H1 (cell line): ENCODE results near the gene TSHZ2. TPM values are rescaled to one million over a fixed set of nuclear protein-coding genes. Genes with fewer than 3 reads are reported as not detected.

ENCODE experiments used
- CTCF ChIA-PET: fragments of 300-600 bp; sonication (Branson Sonifier 250); formaldehyde crosslinking; loops from one replicate; lab custom pipeline; 2021; ENCODE audit not compliant: partially characterized antibody; lab: Charles Lee
- POLR2A ChIA-PET: fragments of 300-600 bp; sonication (Branson Sonifier 250); formaldehyde crosslinking; loops from one replicate; lab custom pipeline; 2021; ENCODE audit warnings: inconsistent platforms; ENCODE audit not compliant: partially characterized antibody; lab: Charles Lee
- DNase-seq, 2 experiments: peaks; one replicate each; pipeline versions ENCODE4 v3.0.0 to v3.0.0-alpha.2; 2010 to 2022; ENCODE audit warnings: low spot score in 2 of 2, low read depth in 1 of 2, mixed read lengths in 1 of 2
- FAIRE-seq: peaks from 2 replicates; lab custom pipeline; 2011; peaks lifted over from hg19 to GRCh38; lab: Jason Lieb, UNC
- H2AFZ ChIP-seq: 2 replicates; pipeline ENCODE4 v1.8.1; 2012; ENCODE audit warnings: low read length, inconsistent platforms
- H2AK5ac ChIP-seq: 2 replicates; pipeline ENCODE4 v1.6.1; 2013; ENCODE audit warnings: low read depth, low read length
- H2BK120ac ChIP-seq: replicated peaks from 2 replicates; pipeline ENCODE3; 2013; ENCODE audit warnings: low read depth, low read length, inconsistent platforms
- H2BK12ac ChIP-seq: 2 replicates; pipeline ENCODE4 v1.6.1; 2013; ENCODE audit warnings: low read depth, low read length
- H2BK15ac ChIP-seq: 2 replicates; pipeline ENCODE4 v1.6.1; 2013; ENCODE audit warnings: low read length
- H2BK20ac ChIP-seq: 2 replicates; pipeline ENCODE4 v1.6.1; 2013; ENCODE audit warnings: low read length
- H2BK5ac ChIP-seq: 2 replicates; pipeline ENCODE4 v1.6.1; 2013; ENCODE audit warnings: low read depth, low read length
- H3K14ac ChIP-seq: 2 replicates; pipeline ENCODE4 v1.6.1; 2013; ENCODE audit warnings: inconsistent platforms; ENCODE audit not compliant: insufficient read length
- H3K18ac ChIP-seq: 2 replicates; pipeline ENCODE4 v1.6.1; 2013; ENCODE audit warnings: low read length; ENCODE audit errors: extremely low read depth
- H3K23ac ChIP-seq: 2 replicates; pipeline ENCODE4 v1.6.1; 2013; ENCODE audit warnings: inconsistent platforms; ENCODE audit not compliant: insufficient read length
- H3K23me2 ChIP-seq: 2 replicates; pipeline ENCODE4 v1.6.1; 2013; ENCODE audit warnings: low read depth, low read length
- H3K27ac ChIP-seq: 2 replicates; pipeline ENCODE4 v1.6.1; 2011; ENCODE audit warnings: low read depth, low read length, inconsistent platforms
- H3K27me3 ChIP-seq, 4 experiments: replicated peaks in 1 of 4; 1 replicate in 1 of 4; 2 replicates in 3 of 4; pipeline versions ENCODE4 v1.6.1 to v1.8.1; 2011 to 2013; ENCODE audit warnings: low read length in 3 of 4, mild to moderate bottlenecking in 3 of 4, inconsistent platforms in 2 of 4, mixed read lengths in 2 of 4, moderate library complexity in 1 of 4; ENCODE audit not compliant: control insufficient read depth in 3 of 4, insufficient read depth in 3 of 4; ENCODE audit errors: extremely low read depth in 1 of 4
- H3K36me3 ChIP-seq, 4 experiments: 2 replicates each; pipeline versions ENCODE4 v1.6.1 to v1.8.1; 2011 to 2013; ENCODE audit warnings: mild to moderate bottlenecking in 4 of 4, low read length in 3 of 4, moderate library complexity in 2 of 4, control low read depth in 1 of 4, inconsistent platforms in 1 of 4; ENCODE audit not compliant: insufficient read depth in 4 of 4, control insufficient read depth in 2 of 4
- H3K4ac ChIP-seq: replicated peaks from 2 replicates; pipeline ENCODE3; 2013; ENCODE audit warnings: low read length, low read depth, mixed read lengths, inconsistent platforms; ENCODE audit not compliant: insufficient read length
- H3K4me1 ChIP-seq, 4 experiments: replicated peaks in 1 of 4; 1 replicate in 1 of 4; 2 replicates in 3 of 4; pipeline versions ENCODE4 v1.6.1 to v1.8.1; 2011 to 2013; ENCODE audit warnings: low read length in 3 of 4, inconsistent platforms in 2 of 4, mixed read lengths in 1 of 4; ENCODE audit not compliant: insufficient read depth in 4 of 4, control insufficient read depth in 3 of 4
- H3K4me2 ChIP-seq, 2 experiments: 2 replicates each; pipeline versions ENCODE4 v1.6.1 to v1.8.1; 2011 to 2013; ENCODE audit warnings: low read depth in 2 of 2, low read length in 2 of 2, control low read depth in 1 of 2, inconsistent platforms in 1 of 2, mild to moderate bottlenecking in 1 of 2; ENCODE audit not compliant: insufficient read depth in 1 of 2
- H3K4me3 ChIP-seq, 4 experiments: fragments of 200-600, 300-600 bp in 1 of 4; sonication (generic), shearing (Covaris generic), sonication (Bioruptor Twin) in 1 of 4; 2 replicates each; pipeline versions ENCODE4 v1.5.1 to v1.8.1; 2011 to 2016; ENCODE audit warnings: low read length in 4 of 4, low read depth in 3 of 4, control low read depth in 2 of 4, inconsistent platforms in 2 of 4, mild to moderate bottlenecking in 2 of 4, mixed read lengths in 1 of 4, moderate library complexity in 1 of 4; ENCODE audit not compliant: insufficient read depth in 2 of 4; ENCODE audit errors: extremely low read depth in 1 of 4
- H3K56ac ChIP-seq: replicated peaks from 2 replicates; pipeline ENCODE3; 2013; ENCODE audit warnings: low read depth, mild to moderate bottlenecking, mixed read lengths, low read length, inconsistent platforms; ENCODE audit not compliant: insufficient read length
- H3K79me1 ChIP-seq: 2 replicates; pipeline ENCODE4 v1.6.1; 2013; ENCODE audit warnings: low read depth, low read length, control low read depth
- H3K79me2 ChIP-seq, 2 experiments: 2 replicates each; pipeline versions ENCODE4 v1.6.1 to v1.8.1; 2012 to 2013; ENCODE audit warnings: low read length in 2 of 2, mild to moderate bottlenecking in 2 of 2, inconsistent platforms in 1 of 2; ENCODE audit not compliant: insufficient read depth in 2 of 2, control insufficient read depth in 1 of 2
- H3K9ac ChIP-seq, 4 experiments: replicated peaks in 1 of 4; 1 replicate in 1 of 4; 2 replicates in 3 of 4; pipeline versions ENCODE4 v1.6.1 to v1.8.1; 2011 to 2013; ENCODE audit warnings: low read depth in 3 of 4, low read length in 3 of 4, control low read depth in 2 of 4, mild to moderate bottlenecking in 2 of 4, moderate library complexity in 2 of 4, inconsistent platforms in 1 of 4; ENCODE audit errors: extremely low read depth in 1 of 4
- H3K9me3 ChIP-seq, 2 experiments: 2 replicates each; pipeline versions ENCODE4 v1.6.1 to v1.8.1; 2012 to 2013; ENCODE audit warnings: mild to moderate bottlenecking in 2 of 2, moderate library complexity in 2 of 2, control low read depth in 1 of 2, inconsistent platforms in 1 of 2, low read depth in 1 of 2, low read length in 1 of 2, mixed read lengths in 1 of 2; ENCODE audit not compliant: insufficient read depth in 2 of 2
- H4K20me1 ChIP-seq, 2 experiments: replicated peaks in 1 of 2; 2 replicates each; pipeline versions ENCODE3 to v1.8.1; 2011 to 2013; ENCODE audit warnings: inconsistent platforms in 2 of 2, low read length in 2 of 2, mild to moderate bottlenecking in 1 of 2; ENCODE audit not compliant: insufficient read depth in 2 of 2, control insufficient read depth in 1 of 2
- H4K5ac ChIP-seq: 2 replicates; pipeline ENCODE4 v1.6.1; 2013; ENCODE audit warnings: low read length, low read depth, mixed read lengths, inconsistent platforms; ENCODE audit not compliant: insufficient read length
- H4K8ac ChIP-seq: 2 replicates; pipeline ENCODE4 v1.8.0; 2013; ENCODE audit warnings: mild to moderate bottlenecking, moderate library complexity, low read length, inconsistent platforms; ENCODE audit not compliant: insufficient read depth; ENCODE audit errors: extremely low read depth
- H4K91ac ChIP-seq: replicated peaks from 2 replicates; pipeline ENCODE3; 2013; ENCODE audit warnings: low read length, mixed read lengths, inconsistent platforms; ENCODE audit not compliant: insufficient read length
- EP300 ChIP-seq, 2 experiments: IDR thresholded peaks; 1 replicate in 1 of 2; 2 replicates in 1 of 2; pipeline ENCODE4 v1.6.1; 2011 to 2012; ENCODE audit warnings: low read depth in 2 of 2, low read length in 2 of 2, mild to moderate bottlenecking in 2 of 2, borderline replicate concordance in 1 of 2, inconsistent platforms in 1 of 2, moderate library complexity in 1 of 2
- JUN ChIP-seq: IDR thresholded peaks from 2 replicates; pipeline ENCODE4 v1.6.1; 2011; ENCODE audit warnings: low read depth, mild to moderate bottlenecking, improper control_type of control experiment, low read length
- PHF8 ChIP-seq: fragments of 200-600 bp; sonication (generic); conservative IDR thresholded peaks from 2 replicates; pipeline ENCODE4 v1.7.1; 2012; ENCODE audit warnings: low read depth, mild to moderate bottlenecking, inconsistent platforms, low read length, moderate library complexity
- RFX5 ChIP-seq: IDR thresholded peaks from 2 replicates; pipeline ENCODE4 v1.6.1; 2011; ENCODE audit warnings: low read depth, low read length, improper control_type of control experiment, borderline replicate concordance
- SP1 ChIP-seq: IDR thresholded peaks from 2 replicates; pipeline ENCODE4 v1.6.1; 2011; ENCODE audit warnings: low read depth, low read length
- SP2 ChIP-seq: IDR thresholded peaks from 2 replicates; pipeline ENCODE4 v1.6.1; 2012; ENCODE audit warnings: mild to moderate bottlenecking, low read length, inconsistent platforms
- TCF12 ChIP-seq: IDR thresholded peaks from 2 replicates; pipeline ENCODE4 v1.6.1; 2011; ENCODE audit warnings: low read depth, mild to moderate bottlenecking, low read length
- WGBS, 2 experiments: shearing (Covaris generic) in 1 of 2; methylation state at CpG; one replicate each; pipeline versions ENCODE4 v1.1.6 to v1.1.7; 2013 to 2015; ENCODE audit warnings: low lambda C conversion rate in 2 of 2, mixed read lengths in 2 of 2, inconsistent platforms in 1 of 2, low coverage in 1 of 2, missing lambda C conversion rate in 1 of 2; ENCODE audit not compliant: insufficient replicate concordance in 2 of 2, insufficient coverage in 1 of 2, insufficient read length in 1 of 2; ENCODE audit errors: extremely low coverage in 1 of 2, missing lambda C conversion rate in 1 of 2; 5-methylcytosine and 5-hydroxymethylcytosine counted together
- polyA plus RNA-seq, 7 experiments: library from polyadenylated mRNA; depleted of rRNA in 3 of 7; stranded (reverse) in 5 of 7; unstranded in 2 of 7; fragments of >200 nt in 5 of 7; fragments of 200-250 nt in 2 of 7; gene quantifications; 1 replicate in 5 of 7; 2 replicates in 1 of 7; 4 replicates in 1 of 7; pipeline versions ENCODE4 v1.2.1 to v1.2.3, GENCODE V29; 2011 to 2013; ENCODE audit warnings: missing spikeins in 2 of 7, mixed read lengths in 2 of 7
- total RNA-seq: library from RNA; stranded (reverse); fragmentation: NEBNext Ultra II Directional; extraction: Animal tissue kit (Norgen Biotek cat#: 25700); gene quantifications from 2 replicates; pipeline ENCODE4 v1.2.1, GENCODE V29; 2021
- TF ChIP-seq, protein P1 (sequence below): IDR thresholded peaks from 2 replicates; pipeline ENCODE4 v1.6.1; 2012; ENCODE audit warnings: inconsistent platforms

The TSHZ2 gene
- total and polyA plus RNA-seq, 2 of the 8 experiments (the other 6 are each of a cell fraction or from before 2014, with no cell fraction given), result 0.14 to 0.30 TPM

DNA sequence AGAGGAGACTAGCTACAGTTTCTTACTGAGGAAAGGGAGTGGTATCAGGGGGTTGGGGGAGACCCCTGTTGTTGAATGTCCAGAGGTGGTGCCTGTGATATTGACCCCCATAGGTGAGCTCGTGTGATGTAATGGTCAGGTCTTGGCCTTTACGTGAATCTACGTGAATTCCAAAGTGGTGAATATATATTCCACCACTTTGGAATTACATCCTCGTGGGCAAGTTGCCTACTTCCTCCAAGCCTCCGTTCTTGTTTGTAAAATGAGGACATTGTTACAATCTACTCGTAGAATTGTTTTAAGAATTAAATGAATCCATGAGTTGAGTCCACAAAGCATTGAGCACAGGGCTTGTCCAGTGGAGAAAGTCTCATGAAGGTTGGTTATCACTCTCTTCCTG lies 47.3 kb downstream of the TSHZ2 start:
- Histone ChIP-seq H4K91ac (no peak overlapping the region), H3K23me2 (no peaks in the 10 kb centered on the region), H3K9me3 (peaks cover 0 to 3% of the 10 kb centered on the region in 2 experiments; a peak in 1 of 4 replicates), H3K4me3 (no peak overlapping the region), H2BK5ac (no peak overlapping the region), H3K27ac (no peak overlapping the region), H3K4ac (no peak overlapping the region), H2BK15ac (no peak overlapping the region), H3K27me3 (0 out of 7 replicates have a peak, but pooled peaks cover 0 to 2% (median 0%) of the 10 kb centered on the region in 4 experiments), H3K79me2 (no peaks in the 10 kb centered on the region), H3K4me2 (no peak overlapping the region), H3K56ac (no peak overlapping the region), H3K14ac (no peak overlapping the region), H4K5ac (no peak overlapping the region), H2BK20ac (no peak overlapping the region), H2AK5ac (no peak overlapping the region), H4K20me1 (no peaks in the 10 kb centered on the region), H2AFZ (no peak overlapping the region), H3K79me1 (no peaks in the 10 kb centered on the region), H3K36me3 (no peaks in the 10 kb centered on the region), H2BK12ac (no peak overlapping the region), H3K18ac (no peak overlapping the region), H3K23ac (no peak overlapping the region), H3K4me1 (no peaks in the 10 kb centered on the region), H4K8ac (no peak overlapping the region), H3K9ac (no peak overlapping the region), H2BK120ac (no peak overlapping the region)
- ChIA-PET POLR2A (no interaction called here), CTCF (interaction anchor here (1.3 kb wide), 1 partner anchor 40 kb away, joined by 3 read pairs; no protein-coding TSS in a partner anchor)
- DNase-seq (no peak), FAIRE-seq (no peak)
- WGBS, 2 experiments, result 95% methylated on average over 6 of the region's 6 CpGs; no CpG with 5 or more reads in 1 of the 2 experiments
- no peak for TF ChIP-seq EP300 (IDR thresholded peaks at IDR 0.05; ENCODE audit: borderline replicate concordance in 1 of 2, low read depth in 2 of 2, low read length in 2 of 2)
- TF ChIP-seq TCF12, result no peak
- TF ChIP-seq SP1, result no peak
- no peak for TF ChIP-seq PHF8
- no peak for TF ChIP-seq JUN
- TF ChIP-seq SP2, result no peak
- TF ChIP-seq, protein P1, sequence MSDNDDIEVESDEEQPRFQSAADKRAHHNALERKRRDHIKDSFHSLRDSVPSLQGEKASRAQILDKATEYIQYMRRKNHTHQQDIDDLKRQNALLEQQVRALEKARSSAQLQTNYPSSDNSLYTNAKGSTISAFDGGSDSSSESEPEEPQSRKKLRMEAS, result no peak
- TF ChIP-seq RFX5, result no peak
